A549 (cell line): Measurements from ENCODE around the gene EDN3.

Experiments
- CEBPB ChIP-seq, 2 experiments: fragments of >200 bp in 1 of 2; sonication (Bioruptor Twin) in 1 of 2; formaldehyde crosslinking in 1 of 2; IDR thresholded peaks; 2 replicates each; pipeline ENCODE4 v1.6.1; 2012 to 2016
- CTCF ChIP-seq: fragments of >200 bp; sonication (Bioruptor Twin); formaldehyde crosslinking; IDR thresholded peaks from 3 replicates; pipeline ENCODE4 v1.5.1; 2016
- ELK1 ChIP-seq: fragments of 150-350 bp; IDR thresholded peaks from 2 replicates; pipeline ENCODE4 v1.6.1; 2014; ENCODE audit warnings: low read depth, mild to moderate bottlenecking, low read length
- EP300 ChIP-seq, 2 experiments: fragments of >200 bp; sonication (Bioruptor Twin); formaldehyde crosslinking; IDR thresholded peaks; 2 replicates in 1 of 2; 3 replicates in 1 of 2; pipeline ENCODE4 v1.6.1; 2016 to 2017
- KDM1A ChIP-seq: fragments of 200-600 bp; sonication (generic); IDR thresholded peaks from 2 replicates; pipeline ENCODE4 v1.6.1; 2016; ENCODE audit warnings: low read depth, mild to moderate bottlenecking
- MAX ChIP-seq: IDR thresholded peaks from 2 replicates; pipeline ENCODE4 v1.6.1; 2012
- NFE2L2 ChIP-seq: fragments of 150-350 bp; conservative IDR thresholded peaks from 2 replicates; pipeline ENCODE4 v1.6.1; 2014; ENCODE audit warnings: low read length
- PBX3 ChIP-seq: IDR thresholded peaks from 2 replicates; pipeline ENCODE4 v1.6.1; 2012
- POLR2A ChIP-seq: IDR thresholded peaks from 2 replicates; pipeline ENCODE4 v1.6.1; 2012; ENCODE audit warnings: mild to moderate bottlenecking, low read length
- RCOR1 ChIP-seq: fragments of 150-350 bp; IDR thresholded peaks from 2 replicates; pipeline ENCODE4 v1.6.1; 2014; ENCODE audit warnings: antibody characterized with exemption, low read length, low read depth
- REST ChIP-seq: fragments of 200-600 bp; sonication (generic); IDR thresholded peaks from 2 replicates; pipeline ENCODE4 v1.6.1; 2016; ENCODE audit warnings: antibody characterized with exemption, mild to moderate bottlenecking, moderate library complexity
- RNF2 ChIP-seq: fragments of 200-600 bp; sonication (generic); IDR thresholded peaks from 2 replicates; pipeline ENCODE4 v1.6.1; 2016; ENCODE audit warnings: low read depth, mild to moderate bottlenecking, antibody characterized with exemption, moderate library complexity, borderline replicate concordance

GRCh38 chr20:59333260-59333845 is 32.9 kb downstream of the EDN3 start:
- TF ChIP-seq REST (no peak), CTCF (no peak), EP300 (IDR thresholded peaks at IDR 0.05) (no peak), CEBPB (IDR thresholded peaks at IDR 0.05) (no peak), RCOR1 (no peak), NFE2L2 (no peak), MAX (no peak), POLR2A (no peak), KDM1A (no peak), RNF2 (no peak), PBX3 (no peak), ELK1 (no peak)
